GM06990 (cell line): ENCODE measurements around the gene DGKI.

Experiments used
- DNase-seq: peaks from one replicate; pipeline ENCODE4 v3.0.0-alpha.2; 2011; ENCODE audit not compliant: insufficient read length; ENCODE audit errors: extremely low read depth
- H3K27me3 ChIP-seq: replicated peaks from 2 replicates; pipeline ENCODE4 v1.6.0; 2011; ENCODE audit warnings: low read length; ENCODE audit not compliant: control insufficient read depth, insufficient read depth
- H3K36me3 ChIP-seq: 2 replicates; pipeline ENCODE4 v1.5.1; 2011; ENCODE audit warnings: low read length; ENCODE audit not compliant: control insufficient read depth, insufficient read depth
- H3K4me3 ChIP-seq: replicated peaks from 2 replicates; pipeline ENCODE4 v1.5.1; 2011; ENCODE audit warnings: low read depth, mild to moderate bottlenecking, control low read depth, low read length
- TF ChIP-seq, protein P1 (sequence below): IDR thresholded peaks from 2 replicates; pipeline ENCODE4 v1.5.1; 2011; ENCODE audit warnings: low read length, control low read depth, mild to moderate bottlenecking, inconsistent platforms; ENCODE audit not compliant: insufficient read depth, poor library complexity, severe bottlenecking

Gene DGKI

DNA sequence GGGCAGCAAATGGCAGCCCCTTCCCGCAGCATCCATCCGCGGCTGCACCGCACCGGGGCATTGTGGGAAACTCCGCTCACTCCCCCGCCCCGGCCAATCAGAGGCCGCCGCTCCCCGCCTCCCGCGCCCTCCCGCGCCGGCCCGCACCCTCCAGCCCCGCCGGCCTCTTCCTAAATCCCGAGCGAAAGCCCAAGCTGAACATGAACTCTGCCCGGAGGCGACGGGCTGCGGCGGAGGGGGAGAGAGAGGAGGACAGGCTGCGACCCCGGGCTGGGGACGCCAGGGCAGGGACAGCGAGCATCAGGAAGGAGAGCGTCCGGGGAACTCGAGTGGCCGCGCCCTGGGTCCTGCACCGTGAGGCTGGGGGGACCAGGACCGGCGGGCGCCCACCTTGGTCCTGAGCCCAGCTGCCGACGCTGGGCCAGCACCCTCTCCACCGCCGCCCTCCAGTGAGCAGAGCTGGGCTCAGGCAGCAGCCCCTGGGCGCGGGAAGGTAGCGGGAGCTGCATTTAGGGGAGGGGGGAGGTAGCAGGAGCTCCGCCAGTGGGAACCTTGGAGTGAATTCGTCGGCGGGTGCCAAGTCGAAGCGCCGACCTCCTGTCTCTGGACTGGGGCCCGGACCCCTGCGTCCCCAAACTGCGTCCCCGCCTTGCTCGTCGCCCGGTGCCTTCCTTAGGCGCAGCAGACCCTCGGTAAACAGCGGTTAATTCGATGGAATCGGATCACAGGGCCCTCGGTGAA lies at the start of gene DGKI:
TSS of gene DGKI (minus strand) at position 148 of the 741 bp plus-strand sequence.
- H3K27me3 ChIP-seq = no peaks in the 10 kb centered on the region
- TF ChIP-seq, protein P1, sequence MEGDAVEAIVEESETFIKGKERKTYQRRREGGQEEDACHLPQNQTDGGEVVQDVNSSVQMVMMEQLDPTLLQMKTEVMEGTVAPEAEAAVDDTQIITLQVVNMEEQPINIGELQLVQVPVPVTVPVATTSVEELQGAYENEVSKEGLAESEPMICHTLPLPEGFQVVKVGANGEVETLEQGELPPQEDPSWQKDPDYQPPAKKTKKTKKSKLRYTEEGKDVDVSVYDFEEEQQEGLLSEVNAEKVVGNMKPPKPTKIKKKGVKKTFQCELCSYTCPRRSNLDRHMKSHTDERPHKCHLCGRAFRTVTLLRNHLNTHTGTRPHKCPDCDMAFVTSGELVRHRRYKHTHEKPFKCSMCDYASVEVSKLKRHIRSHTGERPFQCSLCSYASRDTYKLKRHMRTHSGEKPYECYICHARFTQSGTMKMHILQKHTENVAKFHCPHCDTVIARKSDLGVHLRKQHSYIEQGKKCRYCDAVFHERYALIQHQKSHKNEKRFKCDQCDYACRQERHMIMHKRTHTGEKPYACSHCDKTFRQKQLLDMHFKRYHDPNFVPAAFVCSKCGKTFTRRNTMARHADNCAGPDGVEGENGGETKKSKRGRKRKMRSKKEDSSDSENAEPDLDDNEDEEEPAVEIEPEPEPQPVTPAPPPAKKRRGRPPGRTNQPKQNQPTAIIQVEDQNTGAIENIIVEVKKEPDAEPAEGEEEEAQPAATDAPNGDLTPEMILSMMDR = no peak
- DNase-seq = peak; percentile 27
- H3K36me3 ChIP-seq = no peaks in the 10 kb centered on the region
- peak within 1 kb of the TSS; percentile 57 for H3K4me3 ChIP-seq

DNA sequence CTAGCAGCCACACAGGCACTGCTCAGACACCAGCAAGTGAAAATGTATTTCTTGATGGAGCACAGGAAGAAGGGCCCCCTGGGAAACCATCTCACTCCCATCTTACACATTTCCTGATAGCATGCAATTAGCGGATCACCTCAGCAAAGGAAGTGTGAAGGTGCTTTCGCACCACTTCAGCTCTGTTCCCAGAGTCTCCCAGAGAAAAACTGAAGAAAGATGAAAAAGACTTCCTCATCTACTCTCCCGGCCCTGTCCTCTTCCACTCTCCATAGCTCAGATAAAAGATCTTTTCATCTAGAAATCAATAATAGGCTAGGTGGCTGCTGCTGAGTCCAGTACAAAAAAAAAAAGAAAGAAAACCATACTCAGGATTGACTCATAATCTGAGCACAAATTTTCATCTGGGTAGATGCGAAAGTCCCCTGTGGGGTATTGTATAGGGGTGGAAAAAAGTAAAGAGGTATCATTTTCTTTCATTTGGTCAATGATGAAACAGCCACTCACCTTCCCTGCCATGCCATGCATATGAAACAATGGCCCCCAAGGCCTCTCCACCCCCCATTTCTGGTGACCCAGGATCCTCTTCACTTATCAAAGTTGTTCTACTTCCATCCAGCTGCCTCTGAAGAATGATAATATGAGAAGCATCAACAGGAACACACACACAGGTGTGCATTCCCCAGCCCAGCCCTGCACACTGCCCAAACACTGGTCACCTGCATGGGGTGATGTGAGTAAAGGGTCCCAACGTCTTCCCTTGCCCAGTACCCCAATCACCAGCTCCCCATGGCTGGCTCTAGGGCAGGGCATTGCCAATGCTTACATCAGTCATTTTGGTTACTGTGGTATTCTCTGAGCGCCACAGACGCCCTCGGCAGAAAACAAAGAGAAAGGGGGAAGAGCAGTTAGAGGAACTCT lies 48.8 kb upstream of the DGKI start:
- TF ChIP-seq, protein P1 = no peak
- H3K4me3 ChIP-seq = no peak overlapping the region
- no peaks in the 10 kb centered on the region for H3K27me3 ChIP-seq
- H3K36me3 ChIP-seq = peaks cover 8% of the 10 kb centered on the region
- DNase-seq = peak; percentile 61

DNA sequence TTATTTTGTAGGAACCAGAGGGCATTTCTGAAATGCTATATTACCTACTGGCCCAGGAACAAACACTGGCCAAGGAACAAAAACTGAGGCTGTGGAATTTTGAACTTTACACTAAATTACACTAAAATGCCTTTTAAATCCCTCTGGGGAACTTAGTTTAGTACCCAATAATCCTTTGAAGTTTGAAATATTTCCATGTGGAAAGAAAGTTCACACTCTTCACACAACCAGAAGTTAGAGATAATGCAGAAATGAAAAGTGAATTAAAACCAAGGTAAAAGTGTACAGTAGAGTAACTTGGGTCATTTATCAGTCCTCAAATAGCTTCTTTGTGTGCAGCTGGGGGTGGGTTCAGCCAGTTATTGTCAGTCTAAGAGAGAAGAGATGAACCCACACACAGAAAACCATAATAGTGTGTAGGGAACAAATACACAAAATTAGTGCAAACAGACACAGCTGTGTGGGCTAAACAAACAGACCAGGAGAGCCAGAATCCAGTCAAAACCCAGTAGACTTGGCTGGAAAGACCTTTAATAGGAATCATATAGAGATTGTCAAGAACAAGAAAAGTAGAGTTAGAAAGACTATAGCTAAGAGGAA lies 46.5 kb upstream of the DGKI start:
- DNase-seq = no peak
- Histone ChIP-seq H3K36me3 (peaks cover 9% of the 10 kb centered on the region), H3K27me3 (no peaks in the 10 kb centered on the region)

DNA sequence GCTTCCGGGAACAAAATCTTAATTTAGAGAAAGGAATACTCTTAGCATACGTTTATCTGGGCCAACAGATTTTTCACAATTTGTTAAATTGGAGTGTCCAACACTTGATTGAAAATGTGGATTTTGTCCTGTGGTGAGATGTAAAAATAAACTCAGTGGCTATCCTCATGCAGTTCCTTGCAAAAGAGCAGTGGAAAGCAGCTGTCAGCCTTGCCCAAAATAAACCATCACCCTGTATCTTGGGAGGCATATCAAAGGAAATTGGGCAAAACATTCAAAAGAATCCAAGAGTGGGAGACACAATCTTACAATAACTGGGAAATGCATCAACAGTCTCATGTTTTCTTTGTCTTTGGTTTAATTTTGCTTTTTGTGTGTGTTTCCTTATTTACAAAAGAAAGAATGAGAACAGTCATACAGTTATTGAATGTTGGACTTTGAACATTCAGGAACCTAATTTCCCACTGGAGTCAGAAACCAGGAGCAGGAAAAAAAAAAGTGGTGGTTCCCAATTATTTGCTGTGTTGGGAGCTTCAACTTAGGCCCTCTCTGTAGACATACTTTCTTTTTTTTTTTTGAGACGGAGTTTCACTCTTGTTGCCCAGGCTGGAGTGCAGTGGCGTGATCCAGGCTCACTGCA lies 44.4 kb upstream of the DGKI start:
- DNase-seq = no peak
- TF ChIP-seq, protein P1 = no peak
- Histone ChIP-seq H3K27me3 (no peaks in the 10 kb centered on the region), H3K36me3 (peaks cover 9% of the 10 kb centered on the region), H3K4me3 (no peak overlapping the region)

More for the DNA sequence above, 46.5 kb upstream of the DGKI start:
- TF ChIP-seq, protein P1 = no peak
- H3K4me3 ChIP-seq = no peak overlapping the region

DNA sequence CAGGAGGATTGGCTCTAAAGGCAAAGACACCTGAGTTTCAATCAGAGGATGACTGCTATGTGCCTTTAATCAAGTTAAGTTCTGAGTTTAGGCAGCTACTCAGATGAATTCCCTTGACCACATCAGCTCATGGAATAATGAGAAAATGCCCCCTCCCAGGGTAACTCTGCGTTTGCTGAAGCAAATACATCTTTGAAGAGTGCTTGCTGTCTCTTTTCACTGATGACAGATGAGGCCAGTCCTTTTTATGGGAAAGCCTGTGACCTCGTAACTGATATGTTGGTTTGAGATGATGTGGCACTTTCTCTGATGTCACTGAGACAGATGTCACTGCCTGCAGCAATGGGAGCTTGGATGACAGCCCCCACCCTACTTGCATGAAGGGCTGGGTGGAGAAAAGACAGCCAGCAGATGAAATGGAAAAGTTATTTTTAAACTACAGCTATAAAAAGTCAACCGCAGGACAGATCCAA lies 43.7 kb upstream of the DGKI start:
- Histone ChIP-seq H3K36me3 (peaks cover 12% of the 10 kb centered on the region), H3K27me3 (no peaks in the 10 kb centered on the region), H3K4me3 (no peak overlapping the region)
- no peak for DNase-seq
- TF ChIP-seq, protein P1 = no peak
